ENCODE data around the gene C9orf152.

DNA sequence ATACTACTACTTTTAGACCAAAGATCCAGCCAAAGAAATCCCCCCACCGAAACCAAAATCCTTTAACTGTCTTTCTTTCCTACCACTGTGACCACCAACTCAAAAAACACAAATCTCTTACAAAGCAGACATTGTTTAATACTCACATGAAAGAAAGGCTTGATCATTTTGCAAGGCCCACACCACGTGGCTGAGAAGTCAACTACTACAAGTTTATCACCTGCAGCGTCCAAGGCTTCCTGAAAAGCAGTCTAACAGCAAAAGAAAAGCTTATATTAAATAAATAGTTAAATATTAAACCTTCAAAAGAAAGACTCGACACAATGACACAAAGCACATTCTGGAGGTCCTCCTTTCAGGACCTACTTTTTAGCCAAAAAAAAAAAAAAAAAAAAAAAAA is 43.3 kb upstream of the C9orf152 start:
- TF ChIP-seq POLR2A (IDR thresholded peaks at IDR 0.05) (no peak), POLR2AphosphoS5 (IDR thresholded peaks at IDR 0.05) (no peak)
- TF ChIP-seq, protein P1, sequence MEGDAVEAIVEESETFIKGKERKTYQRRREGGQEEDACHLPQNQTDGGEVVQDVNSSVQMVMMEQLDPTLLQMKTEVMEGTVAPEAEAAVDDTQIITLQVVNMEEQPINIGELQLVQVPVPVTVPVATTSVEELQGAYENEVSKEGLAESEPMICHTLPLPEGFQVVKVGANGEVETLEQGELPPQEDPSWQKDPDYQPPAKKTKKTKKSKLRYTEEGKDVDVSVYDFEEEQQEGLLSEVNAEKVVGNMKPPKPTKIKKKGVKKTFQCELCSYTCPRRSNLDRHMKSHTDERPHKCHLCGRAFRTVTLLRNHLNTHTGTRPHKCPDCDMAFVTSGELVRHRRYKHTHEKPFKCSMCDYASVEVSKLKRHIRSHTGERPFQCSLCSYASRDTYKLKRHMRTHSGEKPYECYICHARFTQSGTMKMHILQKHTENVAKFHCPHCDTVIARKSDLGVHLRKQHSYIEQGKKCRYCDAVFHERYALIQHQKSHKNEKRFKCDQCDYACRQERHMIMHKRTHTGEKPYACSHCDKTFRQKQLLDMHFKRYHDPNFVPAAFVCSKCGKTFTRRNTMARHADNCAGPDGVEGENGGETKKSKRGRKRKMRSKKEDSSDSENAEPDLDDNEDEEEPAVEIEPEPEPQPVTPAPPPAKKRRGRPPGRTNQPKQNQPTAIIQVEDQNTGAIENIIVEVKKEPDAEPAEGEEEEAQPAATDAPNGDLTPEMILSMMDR (IDR thresholded peaks at IDR 0.05), result no peak
